ENCODE results near the gene QPRT. TPM values are rescaled to one million over a fixed set of nuclear protein-coding genes. Genes with fewer than 3 reads are reported as not detected.
A peak's percentile ranks its signal among the peaks of the same experiment; 100 is the strongest.

The QPRT gene
- total and polyA plus RNA-seq, 2 experiments from 2014 or later = 65.4 to 128 TPM

GRCh38 chr16:29699324-29700219 is 20.6 kb downstream of the QPRT start:
- Histone ChIP-seq H3K27ac (ENCODE audit: low read depth) (0 out of 2 replicates have a peak overlapping the region, but pooled peaks have one; percentile 66), H3K4me2 (peak overlapping the region; percentile 45; the same call in 1 of the 2 replicates), H3K4me3 (no peak overlapping the region), H3F3A (replicated peaks; ENCODE audit: low read depth) (peaks cover 22% of the 10 kb centered on the region), H2AFZ (no peak overlapping the region), H3K36me3 (ENCODE audit: insufficient read depth) (0 out of 2 replicates have a peak, but pooled peaks cover 4% of the 10 kb centered on the region), H3K79me2 (replicated peaks; ENCODE audit: insufficient read depth) (peaks cover 1% of the 10 kb centered on the region; the same call in 1 of the 2 replicates), H4K20me1 (replicated peaks; ENCODE audit: insufficient read depth) (no peaks in the 10 kb centered on the region; the same call in 1 of the 2 replicates), H3K27me3 (ENCODE audit: insufficient read depth) (no peaks in the 10 kb centered on the region), H3K4me1 (ENCODE audit: insufficient read depth) (peaks cover 22% of the 10 kb centered on the region), H3K9me2 (ENCODE audit: insufficient read depth) (no peaks in the 10 kb centered on the region)
- ATAC-seq (no peak), DNase-seq (ENCODE audit: low spot score) (no peak)
- H3K36me3 Mint-ChIP-seq (ENCODE audit: low read depth) = peaks cover 34% of the 10 kb centered on the region
- TF ChIP-seq ETS1 (IDR thresholded peaks at IDR 0.05) (no peak), REST (IDR thresholded peaks at IDR 0.05; ENCODE audit: unreplicated experiment) (no peak), ZNF331 (CRISPR knock-in tag; IDR thresholded peaks at IDR 0.05; ENCODE audit: low read depth) (no peak), ZNF462 (CRISPR knock-in tag; IDR thresholded peaks at IDR 0.05) (no peak), ZNF114 (CRISPR knock-in tag; IDR thresholded peaks at IDR 0.05) (no peak), EZH2phosphoT487 (IDR thresholded peaks at IDR 0.05; ENCODE audit: unreplicated experiment) (no peak), POLR2AphosphoS5 (IDR thresholded peaks at IDR 0.05; ENCODE audit: low read depth) (no peak; the same call in 1 of the 2 replicates), NANOG (IDR thresholded peaks at IDR 0.05; ENCODE audit: borderline replicate concordance) (no peak), JUNB (IDR thresholded peaks at IDR 0.05; ENCODE audit: unreplicated experiment) (no peak), EZH2 (IDR thresholded peaks at IDR 0.05; ENCODE audit: low read depth, unreplicated experiment) (no peak), STAT1 (IDR thresholded peaks at IDR 0.05; ENCODE audit: unreplicated experiment) (no peak), CREB1 (CRISPR knock-in tag; IDR thresholded peaks at IDR 0.05; ENCODE audit: low read depth) (no peak), CTCF (conservative IDR thresholded peaks at IDR 0.05; ENCODE audit: low read depth in 2 of 2) (no peak)
- H3K27me3 Mint-ChIP-seq (ENCODE audit: insufficient read depth, low read depth, poor library complexity) = peaks cover 21% of the 10 kb centered on the region
- H3K27ac Mint-ChIP-seq = no peak overlapping the region
- peaks cover 29% of the 10 kb centered on the region for H3K4me1 Mint-ChIP-seq
- no peak overlapping the region for H3K4me3 Mint-ChIP-seq
- H3K9me3 Mint-ChIP-seq = peaks cover 15% of the 10 kb centered on the region

Data from GM23338 (cell line).